IMR-90 (cell line): ENCODE results near the gene CIBAR2. TPM values are rescaled to one million over a fixed set of nuclear protein-coding genes. Genes with fewer than 3 reads are reported as not detected.

ENCODE experiments used
- ATAC-seq: fragments of 200-7000 bp; cut with Tn5 transposase; 2 replicates; pipeline ENCODE4 v1.9.1; 2020; ENCODE audit warnings: low read depth, mild to moderate bottlenecking, moderate library complexity
- BruUV-seq: library from RNA; stranded (reverse); fragments of 400-500 nt; replicated peaks from 2 replicates; lab custom pipeline; 2021; lab: Mats Ljungman, UMichigan
- CTCF ChIA-PET: fragments of 300-600 bp; formaldehyde crosslinking; extraction: SDS; loops from one replicate; lab custom pipeline; 2021; ENCODE audit warnings: antibody characterized with exemption; lab: Yijun Ruan, JAX
- POLR2A ChIA-PET: fragments of 300-600 bp; sonication (Branson Sonifier 250); formaldehyde crosslinking; loops from one replicate; lab custom pipeline; 2022; ENCODE audit warnings: antibody characterized with exemption; ENCODE audit not compliant: unreplicated experiment; lab: Charles Lee
- DNase-seq: peaks from one replicate; pipeline ENCODE4 v3.0.0; 2013
- H2AFZ ChIP-seq: replicated peaks from 2 replicates; pipeline ENCODE3; 2013; ENCODE audit warnings: low read length, mild to moderate bottlenecking; ENCODE audit not compliant: poor library complexity
- H2AK5ac ChIP-seq: 2 replicates; pipeline ENCODE4 v1.6.1; 2013; ENCODE audit warnings: low read depth, low read length, inconsistent platforms
- H2AK9ac ChIP-seq: replicated peaks from 2 replicates; pipeline ENCODE3; 2013; ENCODE audit warnings: mild to moderate bottlenecking, low read depth, low read length, moderate library complexity; ENCODE audit not compliant: poor library complexity
- H2BK120ac ChIP-seq: 2 replicates; pipeline ENCODE4 v1.6.1; 2013; ENCODE audit warnings: low read depth, low read length, inconsistent platforms
- H2BK15ac ChIP-seq: 3 replicates; pipeline ENCODE4 v1.6.1; 2013; ENCODE audit warnings: low read depth, low read length, inconsistent platforms
- H2BK20ac ChIP-seq: 2 replicates; pipeline ENCODE4 v1.6.1; 2013; ENCODE audit warnings: low read depth, mild to moderate bottlenecking, inconsistent platforms, low read length, moderate library complexity
- H2BK5ac ChIP-seq: 2 replicates; pipeline ENCODE4 v1.6.1; 2013; ENCODE audit warnings: mild to moderate bottlenecking, low read depth, low read length, inconsistent platforms; ENCODE audit not compliant: poor library complexity, severe bottlenecking
- H3K14ac ChIP-seq: replicated peaks from 2 replicates; pipeline ENCODE4 v1.6.1; 2013; ENCODE audit warnings: low read depth, low read length, inconsistent platforms
- H3K18ac ChIP-seq: 2 replicates; pipeline ENCODE4 v1.6.1; 2013; ENCODE audit warnings: low read depth, low read length, control low read depth
- H3K23ac ChIP-seq: 2 replicates; pipeline ENCODE4 v1.6.1; 2013; ENCODE audit warnings: low read depth, low read length, inconsistent platforms
- H3K27ac ChIP-seq: 2 replicates; pipeline ENCODE4 v1.5.1; 2013; ENCODE audit warnings: mild to moderate bottlenecking, control low read depth, low read length; ENCODE audit not compliant: insufficient read depth
- H3K27me3 ChIP-seq: 2 replicates; pipeline ENCODE4 v1.6.1; 2013; ENCODE audit warnings: low read length; ENCODE audit not compliant: control insufficient read depth, insufficient read depth
- H3K36me3 ChIP-seq: 2 replicates; pipeline ENCODE4 v1.6.1; 2013; ENCODE audit warnings: low read length, mixed read lengths; ENCODE audit not compliant: control insufficient read depth, insufficient read depth
- H3K4ac ChIP-seq: 2 replicates; pipeline ENCODE4 v1.6.1; 2013; ENCODE audit warnings: low read depth, low read length, inconsistent platforms
- H3K4me1 ChIP-seq: 2 replicates; pipeline ENCODE4 v1.6.1; 2013; ENCODE audit warnings: low read length, mixed read lengths; ENCODE audit not compliant: control insufficient read depth, insufficient read depth
- H3K4me2 ChIP-seq: 2 replicates; pipeline ENCODE4 v1.6.1; 2013; ENCODE audit warnings: low read depth, mild to moderate bottlenecking, control low read depth, low read length, moderate library complexity
- H3K4me3 ChIP-seq: 2 replicates; pipeline ENCODE4 v1.5.1; 2013; ENCODE audit warnings: low read depth, mild to moderate bottlenecking, control low read depth, low read length, moderate library complexity; ENCODE audit not compliant: insufficient read depth
- H3K56ac ChIP-seq: 2 replicates; pipeline ENCODE4 v1.6.1; 2013; ENCODE audit warnings: low read length, inconsistent platforms; ENCODE audit not compliant: insufficient read depth; ENCODE audit errors: extremely low read depth
- H3K79me1 ChIP-seq, 2 experiments: 2 replicates each; pipeline ENCODE4 v1.6.1; 2013; ENCODE audit warnings: low read length in 2 of 2, inconsistent platforms in 1 of 2, low read depth in 1 of 2
- H3K9ac ChIP-seq: 2 replicates; pipeline ENCODE4 v1.6.1; 2013; ENCODE audit warnings: low read depth, low read length, control low read depth
- H3K9me1 ChIP-seq: 2 replicates; pipeline ENCODE4 v1.6.1; 2013; ENCODE audit warnings: low read length, inconsistent platforms; ENCODE audit not compliant: insufficient read depth
- H3K9me3 ChIP-seq: 2 replicates; pipeline ENCODE4 v1.6.1; 2013; ENCODE audit warnings: low read length; ENCODE audit not compliant: control insufficient read depth, insufficient read depth
- H4K20me1 ChIP-seq: 2 replicates; pipeline ENCODE4 v1.6.1; 2013; ENCODE audit warnings: low read length, inconsistent platforms; ENCODE audit not compliant: insufficient read depth
- H4K5ac ChIP-seq: 2 replicates; pipeline ENCODE4 v1.6.1; 2013; ENCODE audit warnings: mild to moderate bottlenecking, low read depth, low read length, control low read depth
- H4K8ac ChIP-seq, 2 experiments: 2 replicates each; pipeline ENCODE4 v1.6.1; 2013; ENCODE audit warnings: low read depth in 2 of 2, low read length in 2 of 2, control low read depth in 1 of 2, inconsistent platforms in 1 of 2
- H4K91ac ChIP-seq: 2 replicates; pipeline ENCODE4 v1.6.1; 2013; ENCODE audit warnings: low read depth, low read length, inconsistent platforms; ENCODE audit not compliant: insufficient read depth
- CEBPB ChIP-seq: IDR thresholded peaks from 2 replicates; pipeline ENCODE4 v1.6.1; 2012; ENCODE audit warnings: low read depth, low read length, improper control_type of control experiment
- CHD1 ChIP-seq: IDR thresholded peaks from 2 replicates; pipeline ENCODE4 v1.6.1; 2012; ENCODE audit warnings: low read depth, low read length, improper control_type of control experiment
- CTCF ChIP-seq: conservative IDR thresholded peaks from 2 replicates; pipeline ENCODE4 v1.5.1; 2012; ENCODE audit warnings: mild to moderate bottlenecking, low read depth, low read length, improper control_type of control experiment
- FOS ChIP-seq: fragments of 150-350 bp; IDR thresholded peaks from 2 replicates; pipeline ENCODE4 v1.6.1; 2016; ENCODE audit warnings: low read depth, low read length
- MAFK ChIP-seq: IDR thresholded peaks from 2 replicates; pipeline ENCODE4 v1.6.1; 2012; ENCODE audit warnings: low read depth, low read length, improper control_type of control experiment
- MAZ ChIP-seq: IDR thresholded peaks from 2 replicates; pipeline ENCODE4 v1.6.1; 2012; ENCODE audit warnings: low read depth, mild to moderate bottlenecking, low read length, improper control_type of control experiment, moderate library complexity, borderline replicate concordance
- MXI1 ChIP-seq: IDR thresholded peaks from 2 replicates; pipeline ENCODE4 v1.6.1; 2012; ENCODE audit warnings: low read depth, mild to moderate bottlenecking, low read length, moderate library complexity, borderline replicate concordance
- NFE2L2 ChIP-seq: fragments of 150-350 bp; IDR thresholded peaks from 2 replicates; pipeline ENCODE4 v1.6.1; 2016; ENCODE audit warnings: low read depth, mild to moderate bottlenecking, low read length
- POLR2A ChIP-seq: IDR thresholded peaks from 2 replicates; pipeline ENCODE4 v1.6.1; 2012; ENCODE audit warnings: mild to moderate bottlenecking, low read depth, low read length
- RAD21 ChIP-seq: IDR thresholded peaks from 2 replicates; pipeline ENCODE4 v1.6.1; 2012; ENCODE audit warnings: low read length, improper control_type of control experiment
- RCOR1 ChIP-seq: IDR thresholded peaks from 2 replicates; pipeline ENCODE4 v1.6.1; 2012; ENCODE audit warnings: mild to moderate bottlenecking, low read length, improper control_type of control experiment; ENCODE audit not compliant: insufficient replicate concordance
- RFX5 ChIP-seq: IDR thresholded peaks from 2 replicates; pipeline ENCODE4 v1.8.0; 2012; ENCODE audit warnings: low read depth, mild to moderate bottlenecking, low read length, moderate library complexity
- SMC3 ChIP-seq: fragments of 150-350 bp; IDR thresholded peaks from 2 replicates; pipeline ENCODE4 v1.6.1; 2016; ENCODE audit warnings: low read depth, mild to moderate bottlenecking, antibody characterized with exemption, low read length, moderate library complexity
- USF2 ChIP-seq: fragments of 150-350 bp; IDR thresholded peaks from 2 replicates; pipeline ENCODE4 v1.6.1; 2017; ENCODE audit warnings: mild to moderate bottlenecking, antibody characterized with exemption, low read length, low read depth
- WGBS, 2 experiments: methylation state at CpG; one replicate each; pipeline versions ENCODE4 v1.1.5 to v1.1.7; 2013; ENCODE audit warnings: missing lambda C conversion rate in 2 of 2; ENCODE audit not compliant: insufficient read length in 1 of 2; ENCODE audit errors: extremely low coverage in 2 of 2; 5-methylcytosine and 5-hydroxymethylcytosine counted together
- dilution Hi-C: fragments of 300-500 bp; cut with HindIII; formaldehyde crosslinking; loops from one replicate; pipeline ENCODE4 v1.14.3; 2018; ENCODE audit warnings: low sequenced_read_pairs; ENCODE audit not compliant: unreplicated experiment
- in situ Hi-C: fragments of 300-500 bp; cut with MboI; formaldehyde crosslinking; loops from 3 replicates; pipeline ENCODE4 v1.14.3; 2019; ENCODE audit warnings: low sequenced_read_pairs, inconsistent platforms, mixed read lengths
- intact Hi-C: fragments of 100-400 bp; cut with micrococcal nuclease; formaldehyde crosslinking; loops from 2 replicates; pipeline ENCODE4 v1.10.0; 2022
- polyA plus RNA-seq, 3 experiments: library from polyadenylated mRNA; depleted of rRNA; stranded (reverse); fragments of >200 nt; gene quantifications; 2 replicates each; pipeline ENCODE4 v1.2.3, GENCODE V29; 2012; ENCODE audit warnings: low replicate concordance in 1 of 3
- total RNA-seq: library from RNA; depleted of rRNA; stranded (reverse); fragments of >200 nt; gene quantifications from 2 replicates; pipeline ENCODE4 v1.2.3, GENCODE V29; 2012

CIBAR2 gene
- total and polyA plus RNA-seq, 2 of the 4 experiments (the other 2 are of a cell fraction) = 0.18 to 0.24 TPM

GRCh38 chr16:85124636-85125346 is 12.5 kb upstream of the CIBAR2 start:
- in situ Hi-C loops (no loop called here), intact Hi-C loops (loop anchor here (2.0 kb wide), 1 partner anchor 48 kb away; no protein-coding TSS in a partner anchor)
- CTCF ChIA-PET = interaction anchor here (1.5 to 1.6 kb wide), 2 partner anchors 10 to 48 kb away, joined by 3 to 4 read pairs; no protein-coding TSS in a partner anchor
- no peak for TF ChIP-seq FOS
- no peak for TF ChIP-seq CHD1
- TF ChIP-seq MAFK = peak; percentile 86
- no peak for TF ChIP-seq CEBPB
- TF ChIP-seq NFE2L2 = peak; percentile 97
- no peak for TF ChIP-seq CTCF
- TF ChIP-seq RAD21 = no peak
- TF ChIP-seq MAZ = no peak
- TF ChIP-seq POLR2A = no peak
- no peak for TF ChIP-seq MXI1
- no peak for TF ChIP-seq USF2
- TF ChIP-seq RFX5 = no peak
- no peak for TF ChIP-seq SMC3
- no peak for TF ChIP-seq RCOR1

More at GRCh38 chr16:85124636-85125346, 12.5 kb upstream of the CIBAR2 start:
- H3K36me3 ChIP-seq = no peaks in the 10 kb centered on the region
- peak overlapping the region; percentile 97 for H2BK120ac ChIP-seq
- H3K4me1 ChIP-seq = peaks cover 22% of the 10 kb centered on the region
- POLR2A ChIA-PET = no interaction called here
- dilution Hi-C loops = no loop called here
- peak overlapping the region; percentile 33 for H2AK9ac ChIP-seq
- peak overlapping the region; percentile 85 for H2AK5ac ChIP-seq
- H3K4me2 ChIP-seq = no peak overlapping the region
- no peak overlapping the region for H3K56ac ChIP-seq
- H3K23ac ChIP-seq = peak overlapping the region; percentile 49
- H4K91ac ChIP-seq = peak overlapping the region; percentile 78
- H3K27me3 ChIP-seq = no peaks in the 10 kb centered on the region
- H4K5ac ChIP-seq = peak overlapping the region; percentile 74
- BruUV-seq = no TSS peak
- peak overlapping the region; percentile 38 for H3K14ac ChIP-seq
- H3K4me3 ChIP-seq = no peak overlapping the region
- H2AFZ ChIP-seq = peak overlapping the region; percentile 91
- peaks cover 11% of the 10 kb centered on the region; the same call in 1 of the 2 replicates for H3K9me1 ChIP-seq
- H3K9ac ChIP-seq = no peak overlapping the region
- peaks cover 0 to 6% of the 10 kb centered on the region in 2 experiments; a peak in 1 of 4 replicates for H3K79me1 ChIP-seq
- 80% methylated on average over 5 of the region's 11 CpGs; no CpG with 5 or more reads in 1 of the 2 experiments for WGBS, 2 experiments
- peak overlapping the region; percentile 72; the same call in 1 of the 2 replicates for H2BK20ac ChIP-seq
- peak overlapping the region; percentile 92 for H3K4ac ChIP-seq
- peak overlapping the region; percentile 31 for H3K18ac ChIP-seq
- no peak for DNase-seq
- H3K27ac ChIP-seq = peak overlapping the region; percentile 87
- H4K20me1 ChIP-seq = no peaks in the 10 kb centered on the region
- no peaks in the 10 kb centered on the region for H3K9me3 ChIP-seq
- H2BK5ac ChIP-seq = peak overlapping the region; percentile 81
- no peak for ATAC-seq
- H4K8ac ChIP-seq = peak overlapping the region; percentile 93 to 97; a peak in 3 of 4 replicates
- H2BK15ac ChIP-seq = peak overlapping the region; percentile 78; the same call in 2 of the 3 replicates
